22Rv1 (cell line): ENCODE results near the gene SUGCT.
"Not testable (repeated sequence)": the region's sequence is repeated elsewhere in the genome, so short reads cannot be mapped to it uniquely, and the experiment has no call there.

Source experiments
- CTCF ChIP-seq: fragments of 450-650 bp; IDR thresholded peaks from 2 replicates; pipeline ENCODE4 v1.5.1; 2017; ENCODE audit warnings: mild to moderate bottlenecking
- ZFX ChIP-seq: fragments of 450-650 bp; IDR thresholded peaks from 2 replicates; pipeline ENCODE4 v1.6.1; 2017; ENCODE audit warnings: antibody characterized with exemption, borderline replicate concordance

- TF ChIP-seq CTCF, ZFX: not testable (repeated sequence)
Observed at GRCh38 chr7:40268810-40269209, 134.0 kb downstream of the SUGCT start.
